ENCODE measurements around the gene KRT16. TPM values are rescaled to one million over a fixed set of nuclear protein-coding genes. Genes with fewer than 3 reads are reported as not detected.
"Not testable (repeated sequence)": the region's sequence is repeated elsewhere in the genome, so short reads cannot be mapped to it uniquely, and the experiment has no call there.

KRT16 gene
- total RNA-seq, 1 donor from 2014 or later, result not detected

- DNase-seq (ENCODE audit: low read depth in 2 of 2), result no peak
These were observed 29.1 kb downstream of the KRT16 start for GRCh38 chr17:41583137-41584127.

GRCh38 chr17:41582061-41582968, 30.3 kb downstream of the KRT16 start:
- not testable (repeated sequence) for DNase-seq (ENCODE audit: low read depth in 2 of 2)

GRCh38 chr17:41581366-41582060, 31.1 kb downstream of the KRT16 start:
- no peak for DNase-seq (ENCODE audit: low read depth in 2 of 2)

GRCh38 chr17:41580687-41581365, 31.7 kb downstream of the KRT16 start:
- no peak for DNase-seq (ENCODE audit: low read depth in 2 of 2)

- no peak for DNase-seq (ENCODE audit: low read depth in 2 of 2)
These were observed 32.4 kb downstream of the KRT16 start for GRCh38 chr17:41580244-41580575.

GRCh38 chr17:41579484-41580243, 32.9 kb downstream of the KRT16 start:
- peak; percentile 64 to 74 for DNase-seq (ENCODE audit: low read depth in 2 of 2)

- no peak for DNase-seq (ENCODE audit: low read depth in 2 of 2)
These were observed 33.6 kb downstream of the KRT16 start for GRCh38 chr17:41578971-41579370.

- no peak for DNase-seq (ENCODE audit: low read depth in 2 of 2)
These were observed 34.0 kb downstream of the KRT16 start for GRCh38 chr17:41578538-41578937.

GRCh38 chr17:41576740-41577139, 35.8 kb downstream of the KRT16 start:
- not testable (repeated sequence) for DNase-seq (ENCODE audit: low read depth in 2 of 2)

GRCh38 chr17:41575336-41575735, 37.2 kb downstream of the KRT16 start:
- no peak for DNase-seq (ENCODE audit: low read depth in 2 of 2)

GRCh38 chr17:41571561-41572434, 40.8 kb downstream of the KRT16 start, which contains the start of gene KRT9:
KRT9 (minus strand) TSS chr17:41572059; CDS start chr17:41571992, 67 bp downstream.
- no peak for DNase-seq (ENCODE audit: low read depth in 2 of 2)

GRCh38 chr17:41567317-41567716, 45.2 kb downstream of the KRT16 start:
- no peak for DNase-seq (ENCODE audit: low read depth in 2 of 2)

GRCh38 chr17:41565338-41565737, 47.2 kb downstream of the KRT16 start:
- no peak for DNase-seq (ENCODE audit: low read depth in 2 of 2)

- no peak for DNase-seq (ENCODE audit: low read depth in 2 of 2)
These were observed 48.9 kb downstream of the KRT16 start for GRCh38 chr17:41563607-41564170.

- no peak for DNase-seq (ENCODE audit: low read depth in 2 of 2)
These were observed 51.0 kb downstream of the KRT16 start for GRCh38 chr17:41561554-41561953.
